K562 (cell line): ENCODE data around the gene CD9. TPM values are rescaled to one million over a fixed set of nuclear protein-coding genes. Genes with fewer than 3 reads are reported as not detected.

Experiments used
- ATAC-seq: fragments of 200-7000 bp; cut with Tn5 transposase; 3 replicates; pipeline ENCODE4 v1.9.1; 2020; ENCODE audit warnings: moderate library complexity
- BruUV-seq: library from RNA; stranded (reverse); fragments of 400-500 nt; replicated peaks from 2 replicates; lab custom pipeline; 2021; lab: Mats Ljungman, UMichigan
- CTCF ChIA-PET: fragments of 300-600 bp; formaldehyde crosslinking; extraction: SDS; loops from one replicate; lab custom pipeline; 2021; ENCODE audit warnings: low intra/inter-chr PET ratio; lab: Yijun Ruan, JAX
- POLR2A ChIA-PET: fragments of 300-600, 350-650 bp; sonication (Branson Sonifier 250); formaldehyde crosslinking; extraction: SDS; loops from one replicate; lab custom pipeline; 2021; ENCODE audit warnings: antibody characterized with exemption, inconsistent platforms; lab: Yijun Ruan, JAX
- DNase-seq, 4 experiments: peaks; one replicate each; pipeline versions ENCODE4 v3.0.0 to v3.0.0-alpha.2; 2011 to 2018; ENCODE audit warnings: low spot score in 3 of 4, mixed read lengths in 3 of 4; ENCODE audit errors: extremely low read depth in 1 of 4
- FAIRE-seq: peaks from 2 replicates; lab custom pipeline; 2011; peaks lifted over from hg19 to GRCh38; lab: Jason Lieb, UNC
- H2AFZ ChIP-seq: 2 replicates; pipeline ENCODE4 v1.6.0; 2011; ENCODE audit warnings: low read depth, low read length, control low read depth, inconsistent platforms
- H3K27ac ChIP-seq: fragments of 200-600 bp; 3 replicates; pipeline ENCODE4 v1.8.0; 2011; ENCODE audit warnings: low read depth, mild to moderate bottlenecking, control low read depth, inconsistent platforms, low read length, moderate library complexity, mixed read lengths; ENCODE audit errors: extremely low read depth
- H3K27me3 ChIP-seq, 2 experiments: fragments of 300-600 bp in 1 of 2; 2 replicates in 1 of 2; 3 replicates in 1 of 2; pipeline versions ENCODE4 v1.6.0 to v1.8.0; 2011; ENCODE audit warnings: inconsistent platforms in 2 of 2, low read length in 2 of 2, mild to moderate bottlenecking in 1 of 2, mixed read lengths in 1 of 2, moderate library complexity in 1 of 2; ENCODE audit not compliant: control insufficient read depth in 2 of 2, insufficient read depth in 2 of 2
- H3K36me3 ChIP-seq: fragments of 300-600 bp; 3 replicates; pipeline ENCODE4 v1.8.0; 2011; ENCODE audit warnings: mild to moderate bottlenecking, low read length, inconsistent platforms; ENCODE audit not compliant: control insufficient read depth, insufficient read depth
- H3K4me1 ChIP-seq, 2 experiments: fragments of 200-600 bp in 1 of 2; replicated peaks in 1 of 2; 2 replicates in 1 of 2; 3 replicates in 1 of 2; pipeline versions ENCODE4 v1.5.1 to v1.8.0; 2011; ENCODE audit warnings: inconsistent platforms in 2 of 2, low read length in 2 of 2, mild to moderate bottlenecking in 1 of 2, mixed read lengths in 1 of 2, moderate library complexity in 1 of 2; ENCODE audit not compliant: control insufficient read depth in 2 of 2, insufficient read depth in 2 of 2
- H3K4me2 ChIP-seq: 2 replicates; pipeline ENCODE4 v1.6.1; 2011; ENCODE audit warnings: low read length, control low read depth, inconsistent platforms, mixed read lengths; ENCODE audit not compliant: insufficient read depth
- H3K4me3 ChIP-seq: fragments of 200-600 bp; sonication (generic), shearing (Covaris generic); 2 replicates; pipeline ENCODE4 v1.5.1; 2016; ENCODE audit warnings: control low read depth, inconsistent platforms
- H3K79me2 ChIP-seq: fragments of 200-600 bp; 3 replicates; pipeline ENCODE4 v1.8.0; 2011; ENCODE audit warnings: low read length, inconsistent platforms; ENCODE audit not compliant: control insufficient read depth, insufficient read depth
- H3K9ac ChIP-seq, 2 experiments: 2 replicates each; pipeline versions ENCODE4 v1.6.0 to v1.6.1; 2011; ENCODE audit warnings: low read depth in 2 of 2, low read length in 2 of 2, control low read depth in 1 of 2, inconsistent platforms in 1 of 2, mild to moderate bottlenecking in 1 of 2, mixed read lengths in 1 of 2; ENCODE audit not compliant: insufficient read depth in 1 of 2
- H3K9me1 ChIP-seq: one replicate; pipeline ENCODE4 v1.6.0; 2011; ENCODE audit warnings: inconsistent platforms, mild to moderate bottlenecking, low read length, moderate library complexity; ENCODE audit not compliant: control insufficient read depth, insufficient read depth
- H3K9me3 ChIP-seq: replicated peaks from 2 replicates; pipeline ENCODE4 v1.5.1; 2011; ENCODE audit warnings: low read depth, low read length, inconsistent platforms; ENCODE audit not compliant: control insufficient read depth, insufficient read depth
- H4K20me1 ChIP-seq: replicated peaks from 2 replicates; pipeline ENCODE4 v1.6.1; 2011; ENCODE audit warnings: low read length, inconsistent platforms, mixed read lengths; ENCODE audit not compliant: control insufficient read depth, insufficient read depth
- CCNT2 ChIP-seq: IDR thresholded peaks from 2 replicates; pipeline ENCODE4 v1.6.1; 2011; ENCODE audit warnings: borderline replicate concordance, low read depth, mild to moderate bottlenecking, moderate library complexity, mixed read lengths, low read length; ENCODE audit not compliant: insufficient read length; ENCODE audit errors: extremely low read depth
- ELF2 ChIP-seq: fragments of 250-450 bp; sonication (Bioruptor Pico); IDR thresholded peaks from 2 replicates; pipeline ENCODE4 v1.5.0; 2021; ENCODE audit warnings: mild to moderate bottlenecking
- KAT8 ChIP-seq: fragments of 450-650 bp; IDR thresholded peaks from 2 replicates; pipeline ENCODE4 v1.6.1; 2016; ENCODE audit warnings: low read depth, mild to moderate bottlenecking
- NCOA6 ChIP-seq: fragments of 450-650 bp; IDR thresholded peaks from 2 replicates; pipeline ENCODE4 v1.6.1; 2017; ENCODE audit warnings: mild to moderate bottlenecking
- SPI1 ChIP-seq: IDR thresholded peaks from 2 replicates; pipeline ENCODE4 v1.6.1; 2011; ENCODE audit warnings: low read depth, low read length, control low read depth, borderline replicate concordance
- ZNF212 ChIP-seq: fragments of 450-650 bp; formaldehyde crosslinking; IDR thresholded peaks from 2 replicates; pipeline ENCODE4 v1.4.0; 2020; ENCODE audit warnings: mild to moderate bottlenecking
- WGBS: fragments of 100-300 bp; shearing (Covaris generic); methylation state at CpG from one replicate; pipeline ENCODE4 v1.1.6; 2016; ENCODE audit warnings: low coverage, mixed read lengths; ENCODE audit not compliant: insufficient coverage; ENCODE audit errors: missing lambda C conversion rate; 5-methylcytosine and 5-hydroxymethylcytosine counted together
- in situ Hi-C: fragments of 300-500 bp; cut with MboI; formaldehyde crosslinking; loops from 4 replicates; pipeline ENCODE4 v1.15.0; 2018; ENCODE audit warnings: inconsistent platforms, mixed read lengths
- intact Hi-C: fragments of 100-400 bp; cut with micrococcal nuclease; formaldehyde crosslinking; loops from 2 replicates; pipeline ENCODE4 v1.14.2; 2022
- polyA plus RNA-seq, 8 experiments: library from polyadenylated mRNA; depleted of rRNA in 4 of 8; stranded (reverse) in 5 of 8; unstranded in 3 of 8; fragments of >200 nt; fragmentation: Nextera tagmentation in 2 of 8; fragmentation: Illumina TruSeq in 1 of 8; extraction: Ambion mirVana in 2 of 8; extraction: Trizol in 1 of 8; gene quantifications; 2 replicates each; pipeline versions ENCODE4 v1.2.1 to v1.2.3, GENCODE V29; 2011 to 2014; ENCODE audit warnings: inconsistent platforms in 1 of 8, missing spikeins in 1 of 8
- total RNA-seq, 7 experiments: library from RNA; depleted of rRNA in 6 of 7; stranded (reverse); fragments of >200 nt in 6 of 7; fragmentation: Illumina TruSeq in 2 of 7; extraction: Trizol in 2 of 7; gene quantifications; 2 replicates each; pipeline versions ENCODE4 v1.2.1 to v1.2.3, GENCODE V29; 2011 to 2021; ENCODE audit warnings: low replicate concordance in 1 of 7
- TF ChIP-seq, protein P1 (sequence below): IDR thresholded peaks from 3 replicates; pipeline ENCODE4 v1.6.1; 2011; ENCODE audit warnings: borderline replicate concordance, mild to moderate bottlenecking; ENCODE audit not compliant: insufficient read length, insufficient read depth
- TF ChIP-seq, protein P2 (sequence below): IDR thresholded peaks from 2 replicates; pipeline ENCODE4 v1.6.1; 2011; ENCODE audit not compliant: insufficient read length; ENCODE audit errors: extremely low read depth
- TF ChIP-seq, protein P3 (sequence below): fragments of 250-450 bp; sonication (Bioruptor Pico); IDR thresholded peaks from 2 replicates; pipeline ENCODE4 v1.8.0; 2021; ENCODE audit warnings: moderate library complexity, mild to moderate bottlenecking, inconsistent platforms
- TF ChIP-seq, protein P4 (sequence below), 2 experiments: IDR thresholded peaks; 2 replicates each; pipeline ENCODE4 v1.6.1; 2012; ENCODE audit warnings: improper control_type of control experiment in 2 of 2, low read depth in 2 of 2, low read length in 2 of 2, borderline replicate concordance in 1 of 2

CD9 gene
- total and polyA plus RNA-seq, 9 of the 15 experiments (the other 6 are each of a cell fraction or from before 2014, with no cell fraction given), result 0.43 to 5.6 (median 0.62) TPM

DNA sequence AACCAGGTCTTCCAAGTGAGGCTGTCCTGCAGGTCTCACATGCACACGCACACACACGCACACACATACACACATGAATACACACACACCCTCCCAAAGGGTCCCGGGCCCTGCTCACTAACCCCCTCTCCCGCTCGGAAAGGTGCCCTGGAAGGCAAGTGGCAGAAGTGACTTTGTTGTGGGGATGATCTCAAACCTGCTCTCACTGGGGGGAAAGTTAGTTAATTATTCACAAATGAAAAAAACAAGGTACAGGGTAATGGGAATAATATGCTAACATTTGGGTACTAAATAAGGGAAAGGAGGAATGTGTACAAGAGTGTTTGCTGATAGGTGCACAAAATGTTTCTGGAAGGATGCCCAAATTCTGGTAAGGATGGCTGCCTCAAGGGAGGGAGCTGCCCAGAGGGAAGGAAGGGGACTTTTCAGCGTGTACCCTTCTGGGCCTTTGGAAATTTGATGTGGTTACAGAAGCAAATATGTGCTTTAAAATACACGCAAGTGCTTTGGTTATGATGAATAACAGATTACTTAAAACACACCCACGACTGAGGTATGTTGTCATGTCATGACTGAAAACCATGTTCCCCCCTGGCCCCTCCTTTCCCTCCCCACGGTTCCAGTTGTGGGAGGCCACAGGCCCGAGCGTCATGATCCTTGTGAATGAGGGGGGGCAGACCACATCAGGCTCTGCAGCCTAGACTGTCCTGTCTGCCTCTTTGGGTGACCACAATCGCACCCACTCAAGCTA is 66.9 kb downstream of the CD9 start:
- no peaks in the 10 kb centered on the region for H3K36me3 ChIP-seq
- H3K4me3 ChIP-seq, result no peak overlapping the region
- H4K20me1 ChIP-seq, result peaks cover 6% of the 10 kb centered on the region; the same call in 1 of the 2 replicates
- ATAC-seq, result no peak
- POLR2A ChIA-PET, result interaction anchor here (0.7 to 0.9 kb wide), 2 partner anchors 37 to 209 kb away, joined by 3 read pairs; no protein-coding TSS in a partner anchor
- DNase-seq, result no peak
- no peak overlapping the region for H3K9ac ChIP-seq
- no peaks in the 10 kb centered on the region for H3K9me3 ChIP-seq
- no peaks in the 10 kb centered on the region for H3K27me3 ChIP-seq
- H3K4me1 ChIP-seq, result peaks cover 26 to 30% of the 10 kb centered on the region in 2 experiments
- no peak overlapping the region for H2AFZ ChIP-seq
- no peaks in the 10 kb centered on the region for H3K79me2 ChIP-seq
- H3K9me1 ChIP-seq, result no peaks in the 10 kb centered on the region
- CTCF ChIA-PET, result no interaction called here
- BruUV-seq, result no TSS peak
- H3K27ac ChIP-seq, result no peak overlapping the region
- intact Hi-C loops, result no loop called here
- FAIRE-seq, result no peak
- WGBS, result 38% methylated on average over 10 of the region's 12 CpGs
- H3K4me2 ChIP-seq, result no peak overlapping the region
- in situ Hi-C loops, result no loop called here
- TF ChIP-seq ELF2 (CRISPR knock-in tag) (no peak), NCOA6 (no peak), SPI1 (no peak), CCNT2 (no peak), ZNF212 (CRISPR knock-in tag) (no peak), KAT8 (no peak)
- TF ChIP-seq, protein P1, sequence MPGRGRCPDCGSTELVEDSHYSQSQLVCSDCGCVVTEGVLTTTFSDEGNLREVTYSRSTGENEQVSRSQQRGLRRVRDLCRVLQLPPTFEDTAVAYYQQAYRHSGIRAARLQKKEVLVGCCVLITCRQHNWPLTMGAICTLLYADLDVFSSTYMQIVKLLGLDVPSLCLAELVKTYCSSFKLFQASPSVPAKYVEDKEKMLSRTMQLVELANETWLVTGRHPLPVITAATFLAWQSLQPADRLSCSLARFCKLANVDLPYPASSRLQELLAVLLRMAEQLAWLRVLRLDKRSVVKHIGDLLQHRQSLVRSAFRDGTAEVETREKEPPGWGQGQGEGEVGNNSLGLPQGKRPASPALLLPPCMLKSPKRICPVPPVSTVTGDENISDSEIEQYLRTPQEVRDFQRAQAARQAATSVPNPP, result no peak
- TF ChIP-seq, protein P2, sequence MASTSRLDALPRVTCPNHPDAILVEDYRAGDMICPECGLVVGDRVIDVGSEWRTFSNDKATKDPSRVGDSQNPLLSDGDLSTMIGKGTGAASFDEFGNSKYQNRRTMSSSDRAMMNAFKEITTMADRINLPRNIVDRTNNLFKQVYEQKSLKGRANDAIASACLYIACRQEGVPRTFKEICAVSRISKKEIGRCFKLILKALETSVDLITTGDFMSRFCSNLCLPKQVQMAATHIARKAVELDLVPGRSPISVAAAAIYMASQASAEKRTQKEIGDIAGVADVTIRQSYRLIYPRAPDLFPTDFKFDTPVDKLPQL, result no peak
- TF ChIP-seq, protein P3, sequence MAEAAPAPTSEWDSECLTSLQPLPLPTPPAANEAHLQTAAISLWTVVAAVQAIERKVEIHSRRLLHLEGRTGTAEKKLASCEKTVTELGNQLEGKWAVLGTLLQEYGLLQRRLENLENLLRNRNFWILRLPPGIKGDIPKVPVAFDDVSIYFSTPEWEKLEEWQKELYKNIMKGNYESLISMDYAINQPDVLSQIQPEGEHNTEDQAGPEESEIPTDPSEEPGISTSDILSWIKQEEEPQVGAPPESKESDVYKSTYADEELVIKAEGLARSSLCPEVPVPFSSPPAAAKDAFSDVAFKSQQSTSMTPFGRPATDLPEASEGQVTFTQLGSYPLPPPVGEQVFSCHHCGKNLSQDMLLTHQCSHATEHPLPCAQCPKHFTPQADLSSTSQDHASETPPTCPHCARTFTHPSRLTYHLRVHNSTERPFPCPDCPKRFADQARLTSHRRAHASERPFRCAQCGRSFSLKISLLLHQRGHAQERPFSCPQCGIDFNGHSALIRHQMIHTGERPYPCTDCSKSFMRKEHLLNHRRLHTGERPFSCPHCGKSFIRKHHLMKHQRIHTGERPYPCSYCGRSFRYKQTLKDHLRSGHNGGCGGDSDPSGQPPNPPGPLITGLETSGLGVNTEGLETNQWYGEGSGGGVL (CRISPR knock-in tag), result no peak
- TF ChIP-seq, protein P4, sequence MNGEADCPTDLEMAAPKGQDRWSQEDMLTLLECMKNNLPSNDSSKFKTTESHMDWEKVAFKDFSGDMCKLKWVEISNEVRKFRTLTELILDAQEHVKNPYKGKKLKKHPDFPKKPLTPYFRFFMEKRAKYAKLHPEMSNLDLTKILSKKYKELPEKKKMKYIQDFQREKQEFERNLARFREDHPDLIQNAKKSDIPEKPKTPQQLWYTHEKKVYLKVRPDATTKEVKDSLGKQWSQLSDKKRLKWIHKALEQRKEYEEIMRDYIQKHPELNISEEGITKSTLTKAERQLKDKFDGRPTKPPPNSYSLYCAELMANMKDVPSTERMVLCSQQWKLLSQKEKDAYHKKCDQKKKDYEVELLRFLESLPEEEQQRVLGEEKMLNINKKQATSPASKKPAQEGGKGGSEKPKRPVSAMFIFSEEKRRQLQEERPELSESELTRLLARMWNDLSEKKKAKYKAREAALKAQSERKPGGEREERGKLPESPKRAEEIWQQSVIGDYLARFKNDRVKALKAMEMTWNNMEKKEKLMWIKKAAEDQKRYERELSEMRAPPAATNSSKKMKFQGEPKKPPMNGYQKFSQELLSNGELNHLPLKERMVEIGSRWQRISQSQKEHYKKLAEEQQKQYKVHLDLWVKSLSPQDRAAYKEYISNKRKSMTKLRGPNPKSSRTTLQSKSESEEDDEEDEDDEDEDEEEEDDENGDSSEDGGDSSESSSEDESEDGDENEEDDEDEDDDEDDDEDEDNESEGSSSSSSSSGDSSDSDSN (IDR thresholded peaks at IDR 0.05; ENCODE audit: borderline replicate concordance in 1 of 2, low read depth in 2 of 2, low read length in 2 of 2), result no peak
